ENCODE data around the gene MYH6.
"Not testable (repeated sequence)": the region's sequence is repeated elsewhere in the genome, so short reads cannot be mapped to it uniquely, and the experiment has no call there.

Gene MYH6

GRCh38 chr14:23392613-23393012, 15.5 kb downstream of the MYH6 start:
- no peak for DNase-seq (ENCODE audit: low spot score)

GRCh38 chr14:23389871-23390270, 18.2 kb downstream of the MYH6 start:
- DNase-seq (ENCODE audit: low spot score): not testable (repeated sequence)

- DNase-seq (ENCODE audit: low spot score): no peak
These were observed 18.7 kb downstream of the MYH6 start for GRCh38 chr14:23389396-23389795.

- DNase-seq (ENCODE audit: low spot score): no peak
These were observed 19.1 kb downstream of the MYH6 start for GRCh38 chr14:23388996-23389395.

GRCh38 chr14:23387916-23388882, 19.9 kb downstream of the MYH6 start:
- DNase-seq (ENCODE audit: low spot score): no peak

- DNase-seq (ENCODE audit: low spot score): no peak
These were observed 21.1 kb downstream of the MYH6 start for GRCh38 chr14:23386999-23387398.

GRCh38 chr14:23386266-23386657, 21.8 kb downstream of the MYH6 start:
- not testable (repeated sequence) for DNase-seq (ENCODE audit: low spot score)

- DNase-seq (ENCODE audit: low spot score): no peak
These were observed 22.3 kb downstream of the MYH6 start for GRCh38 chr14:23385642-23386265.

- DNase-seq (ENCODE audit: low spot score): no peak
These were observed 22.8 kb downstream of the MYH6 start for GRCh38 chr14:23385244-23385641.

GRCh38 chr14:23384364-23385080, 23.6 kb downstream of the MYH6 start:
- no peak for DNase-seq (ENCODE audit: low spot score)

- no peak for DNase-seq (ENCODE audit: low spot score)
These were observed 25.2 kb downstream of the MYH6 start for GRCh38 chr14:23382731-23383440.

- no peak for DNase-seq (ENCODE audit: low spot score)
These were observed 25.8 kb downstream of the MYH6 start for GRCh38 chr14:23382276-23382675.

- no peak for DNase-seq (ENCODE audit: low spot score)
These were observed 26.2 kb downstream of the MYH6 start for GRCh38 chr14:23381871-23382270.

GRCh38 chr14:23380976-23381375, 27.1 kb downstream of the MYH6 start:
- DNase-seq (ENCODE audit: low spot score): no peak

GRCh38 chr14:23380197-23380914, 27.7 kb downstream of the MYH6 start:
- DNase-seq (ENCODE audit: low spot score): no peak

- peak; percentile 67 for DNase-seq (ENCODE audit: low spot score)
These were observed 28.5 kb downstream of the MYH6 start for GRCh38 chr14:23379366-23380196.

- DNase-seq (ENCODE audit: low spot score): no peak
These were observed 29.4 kb downstream of the MYH6 start for GRCh38 chr14:23378612-23379220.

GRCh38 chr14:23377573-23378563, 30.2 kb downstream of the MYH6 start:
- DNase-seq (ENCODE audit: low spot score): no peak

- DNase-seq (ENCODE audit: low spot score): no peak
These were observed 30.9 kb downstream of the MYH6 start for GRCh38 chr14:23377198-23377550.

Measured in hepatic stellate cell (primary cell).